HG03135 (cell line): ENCODE data around the gene CAST.

ENCODE experiments used
- ATAC-seq: cut with Tn5 transposase; IDR thresholded peaks from one replicate; pipeline ENCODE4 v1.9.1; 2021; ENCODE audit warnings: mild to moderate bottlenecking, moderate library complexity; ENCODE audit not compliant: unreplicated experiment

The CAST gene

GRCh38 chr5:96706433-96707111 is 44.4 kb downstream of the CAST start:
- no peak for ATAC-seq

DNA sequence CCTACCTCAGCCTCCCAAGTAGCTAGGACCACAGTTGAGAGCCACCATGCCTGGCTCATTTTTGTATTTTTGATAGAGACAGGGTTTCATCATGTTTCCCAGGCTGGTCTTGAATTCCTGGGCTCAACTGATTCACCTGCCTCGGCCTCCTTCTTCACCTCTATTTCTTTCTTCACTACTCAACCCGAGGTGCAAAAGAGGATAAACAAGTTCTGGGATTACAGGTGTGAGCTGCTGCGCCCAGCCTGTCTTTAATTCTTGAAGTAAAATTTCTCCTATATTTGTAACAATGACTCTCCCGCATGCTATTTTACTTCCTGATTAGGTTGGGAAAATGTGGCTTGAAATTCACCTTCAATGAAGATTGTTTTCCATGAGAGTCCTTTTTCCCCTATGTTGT is 46.4 kb downstream of the CAST start:
- no peak for ATAC-seq

DNA sequence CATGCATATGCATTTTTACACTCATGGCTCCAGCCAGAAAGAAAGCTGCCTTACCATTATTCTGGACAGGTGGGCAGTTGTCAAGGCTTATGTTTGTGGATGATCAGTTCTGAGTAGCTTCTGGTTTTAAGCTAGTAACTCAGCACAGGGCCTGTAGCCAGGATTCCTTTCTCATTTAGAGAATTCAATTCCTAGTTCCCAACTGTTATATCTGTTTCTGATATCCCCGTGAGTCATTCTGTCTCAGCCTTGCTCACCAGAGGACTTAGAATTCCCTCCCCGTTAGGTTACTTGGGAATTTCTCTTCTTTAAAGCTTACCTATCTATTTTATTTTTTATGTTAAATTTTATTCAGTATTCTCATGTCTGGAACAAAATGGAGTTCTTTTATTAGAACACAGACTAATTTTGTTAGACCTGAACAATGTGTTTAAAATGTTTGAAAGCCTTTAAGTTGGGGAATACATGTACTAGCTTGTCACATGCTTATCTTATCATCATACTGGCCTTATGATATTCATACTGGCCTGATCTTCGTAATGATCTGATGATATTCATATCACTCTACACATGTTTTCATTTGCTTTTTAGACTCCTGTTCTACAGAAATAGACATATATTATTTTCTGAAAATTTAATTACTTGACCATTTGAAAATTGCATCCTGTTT is 47.1 kb downstream of the CAST start:
- ATAC-seq, result no peak

- ATAC-seq, result no peak
Observed at GRCh38 chr5:96712100-96712746, 50.0 kb downstream of the CAST start.

DNA sequence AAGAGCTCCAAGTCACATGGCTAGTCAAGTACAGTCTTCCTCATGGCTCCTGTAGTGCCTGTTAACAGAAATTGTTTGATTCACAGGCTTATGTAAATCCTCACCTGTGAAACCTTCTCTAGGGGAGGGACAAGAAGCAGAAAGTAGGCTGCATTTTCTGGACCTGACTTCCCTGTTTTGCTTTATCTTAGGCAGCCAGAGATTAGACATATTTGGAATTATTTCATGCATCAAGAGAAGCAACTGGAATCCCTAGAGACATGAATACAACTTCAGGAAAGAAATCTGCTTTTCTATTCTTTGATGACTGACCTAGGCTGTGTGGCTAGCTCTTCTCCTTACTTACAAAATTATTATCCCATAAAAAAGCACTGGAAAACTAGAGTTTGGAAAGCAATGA is 52.3 kb downstream of the CAST start:
- no peak for ATAC-seq

DNA sequence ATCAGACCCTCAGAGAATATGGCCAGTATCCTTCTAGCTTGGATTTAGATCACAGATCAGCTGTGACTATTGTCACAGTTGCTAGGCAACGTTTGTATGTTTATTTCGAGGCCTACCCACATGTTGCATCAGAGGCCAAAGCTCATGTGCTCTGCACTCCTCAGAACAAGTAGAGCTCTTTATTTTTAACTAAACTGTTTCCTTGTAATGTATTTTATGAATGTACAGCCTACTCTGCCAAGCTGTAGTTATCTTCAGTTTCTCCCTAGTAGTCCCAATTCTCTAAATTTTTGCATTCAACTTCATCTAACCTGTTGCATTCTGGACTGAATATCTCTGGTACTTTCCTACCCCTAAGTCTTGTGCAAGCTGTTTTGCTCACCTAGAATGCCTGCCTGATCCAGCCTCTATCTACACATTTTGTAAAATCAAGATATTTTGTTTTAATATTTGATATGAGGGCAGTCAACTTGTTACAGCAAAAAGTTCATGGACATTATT is 52.8 kb downstream of the CAST start:
- peak; percentile 59 for ATAC-seq

DNA sequence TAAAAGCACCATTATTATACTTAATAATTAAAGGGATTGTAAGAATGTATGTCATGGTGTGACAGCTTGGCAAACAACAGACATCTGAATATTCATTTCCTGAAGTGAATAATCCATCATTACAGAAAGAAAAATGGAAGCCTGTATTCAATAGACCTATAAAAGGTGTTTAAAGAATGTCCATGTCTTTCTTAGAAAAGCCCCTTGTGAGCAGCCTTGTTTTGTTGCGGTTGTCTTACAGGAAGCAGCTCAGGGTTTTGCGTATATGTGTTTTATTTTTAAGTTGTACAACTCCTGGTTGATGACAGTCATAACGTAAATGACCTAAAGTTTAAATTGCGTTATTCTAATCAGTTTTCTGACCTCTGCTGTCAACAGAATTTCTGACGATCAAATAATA is 53.8 kb downstream of the CAST start:
- ATAC-seq, result no peak

DNA sequence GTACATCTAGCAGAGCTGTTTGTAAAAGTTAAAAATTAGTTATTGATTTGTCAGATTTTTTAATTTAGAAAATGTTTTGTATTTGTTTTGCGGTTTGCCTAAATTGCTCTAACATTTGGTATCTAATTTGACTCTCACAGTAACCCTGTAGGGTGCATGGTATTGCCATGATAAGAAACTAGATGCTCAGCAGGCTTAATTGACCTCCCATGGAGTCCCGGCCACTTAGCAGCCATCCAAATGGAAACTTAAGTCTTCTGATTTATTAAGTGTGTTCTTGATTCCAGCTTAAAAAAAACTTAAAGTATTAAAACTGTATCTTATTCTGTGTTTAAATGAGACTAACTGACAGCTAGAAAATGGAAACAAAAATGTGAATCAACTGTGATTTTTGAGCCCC is 54.5 kb downstream of the CAST start:
- ATAC-seq, result no peak

DNA sequence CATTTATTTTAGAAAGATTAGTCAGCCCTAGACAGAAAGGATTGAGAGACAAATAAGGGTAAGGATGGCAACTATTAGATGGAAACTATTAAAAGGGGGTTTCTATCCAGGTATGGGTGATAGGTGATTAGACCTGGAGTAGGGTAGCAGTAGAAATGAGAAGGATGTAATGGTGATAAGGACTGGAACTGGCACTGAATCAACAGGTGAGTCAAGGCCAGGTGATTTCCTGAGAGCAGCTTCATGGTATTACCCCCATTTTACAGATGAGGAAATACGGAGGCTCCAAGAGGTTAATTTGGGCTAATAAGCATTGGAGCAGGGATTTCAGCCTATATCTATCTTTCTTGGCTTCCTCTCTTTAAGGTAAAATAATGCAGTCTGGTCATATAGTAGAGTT is 55.7 kb downstream of the CAST start:
- no peak for ATAC-seq

- no peak for ATAC-seq
Observed at GRCh38 chr5:96718635-96719077, 56.5 kb downstream of the CAST start.

GRCh38 chr5:96720408-96720807 is 58.2 kb downstream of the CAST start:
- no peak for ATAC-seq

DNA sequence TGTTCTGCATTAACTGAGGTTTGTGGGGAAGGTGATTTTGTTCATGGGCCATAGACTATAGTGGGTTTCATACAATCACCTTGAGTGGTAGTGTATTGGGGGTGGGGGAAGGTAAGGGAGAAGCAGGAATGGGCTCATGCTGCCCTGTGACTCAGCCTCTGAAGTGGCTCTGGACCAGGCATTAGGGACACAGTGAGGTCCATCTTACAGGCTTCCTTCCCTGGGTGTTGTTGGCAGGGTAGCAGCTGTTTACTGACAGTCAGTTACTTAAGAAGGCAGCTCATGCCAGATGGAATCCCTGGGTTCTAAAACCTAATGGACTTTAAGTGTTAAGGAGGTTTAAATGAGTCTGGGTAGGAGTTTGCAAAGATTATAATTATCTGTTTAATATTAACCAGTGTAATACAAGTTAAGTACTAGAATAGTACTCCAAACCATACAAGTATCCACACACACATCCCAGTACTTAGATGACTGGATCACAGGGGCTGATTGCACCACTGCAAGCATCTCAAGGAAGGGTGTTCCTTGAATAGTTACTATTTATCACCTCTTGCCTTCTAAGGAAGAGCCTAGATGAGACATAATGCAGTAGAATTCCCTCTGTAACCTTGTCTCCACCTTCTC is 59.3 kb downstream of the CAST start:
- peak; percentile 53 for ATAC-seq

DNA sequence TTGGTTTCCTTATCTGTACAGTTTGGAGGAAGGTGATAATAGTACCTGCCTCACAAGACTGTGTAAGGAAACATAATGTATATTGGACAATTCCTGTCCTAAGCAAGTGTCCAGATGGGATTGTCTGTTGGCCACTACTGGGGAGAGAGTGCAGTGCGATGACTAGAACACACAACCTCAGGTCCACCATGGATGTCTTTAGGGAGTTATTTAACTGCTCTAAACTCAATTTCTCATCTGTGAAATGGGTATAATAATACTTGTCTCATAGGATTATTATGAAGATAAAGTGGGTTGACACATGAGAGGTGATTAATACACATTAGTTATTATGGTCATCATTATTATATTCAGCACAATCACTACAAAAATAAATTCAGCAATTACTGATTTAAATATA is 63.1 kb downstream of the CAST start:
- ATAC-seq, result no peak

DNA sequence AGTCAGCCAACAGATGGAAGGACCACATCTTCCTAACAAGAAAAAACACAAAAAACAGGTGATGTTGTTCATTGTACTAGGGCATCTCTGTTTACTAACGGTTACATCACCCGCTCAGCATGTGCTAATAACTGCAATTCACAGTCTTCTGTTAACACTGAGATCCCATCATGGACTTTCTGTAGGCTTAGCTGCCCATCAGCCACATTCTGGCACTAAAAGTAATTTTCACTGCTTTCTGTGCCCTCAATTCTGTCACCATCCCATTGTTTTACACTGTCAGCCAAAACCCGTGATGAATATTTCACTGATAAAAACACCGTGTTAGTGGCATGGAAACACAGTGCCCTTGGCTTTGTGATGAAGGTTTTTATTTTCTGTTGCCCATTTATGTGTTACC is 64.6 kb downstream of the CAST start:
- ATAC-seq, result no peak

DNA sequence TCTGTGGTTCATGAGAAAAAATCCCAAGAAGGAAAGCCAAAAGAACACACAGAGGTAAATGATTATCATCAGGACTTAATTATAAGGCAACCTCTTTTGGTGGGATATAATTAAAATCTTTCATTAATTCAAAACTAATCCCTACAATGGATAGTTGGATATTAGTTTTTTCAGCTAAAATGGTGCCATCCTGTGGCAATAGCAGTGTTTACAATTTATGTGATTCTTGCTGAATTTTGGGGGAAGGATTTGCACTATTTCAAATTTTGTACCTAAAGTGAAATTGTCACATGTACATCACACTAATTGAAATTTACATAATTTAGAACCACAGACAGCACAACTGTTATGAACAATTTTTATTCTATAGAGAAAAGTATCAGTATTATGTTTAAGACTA is 67.0 kb downstream of the CAST start:
- ATAC-seq, result no peak

- no peak for ATAC-seq
Observed at GRCh38 chr5:96730586-96730985, 68.4 kb downstream of the CAST start.

DNA sequence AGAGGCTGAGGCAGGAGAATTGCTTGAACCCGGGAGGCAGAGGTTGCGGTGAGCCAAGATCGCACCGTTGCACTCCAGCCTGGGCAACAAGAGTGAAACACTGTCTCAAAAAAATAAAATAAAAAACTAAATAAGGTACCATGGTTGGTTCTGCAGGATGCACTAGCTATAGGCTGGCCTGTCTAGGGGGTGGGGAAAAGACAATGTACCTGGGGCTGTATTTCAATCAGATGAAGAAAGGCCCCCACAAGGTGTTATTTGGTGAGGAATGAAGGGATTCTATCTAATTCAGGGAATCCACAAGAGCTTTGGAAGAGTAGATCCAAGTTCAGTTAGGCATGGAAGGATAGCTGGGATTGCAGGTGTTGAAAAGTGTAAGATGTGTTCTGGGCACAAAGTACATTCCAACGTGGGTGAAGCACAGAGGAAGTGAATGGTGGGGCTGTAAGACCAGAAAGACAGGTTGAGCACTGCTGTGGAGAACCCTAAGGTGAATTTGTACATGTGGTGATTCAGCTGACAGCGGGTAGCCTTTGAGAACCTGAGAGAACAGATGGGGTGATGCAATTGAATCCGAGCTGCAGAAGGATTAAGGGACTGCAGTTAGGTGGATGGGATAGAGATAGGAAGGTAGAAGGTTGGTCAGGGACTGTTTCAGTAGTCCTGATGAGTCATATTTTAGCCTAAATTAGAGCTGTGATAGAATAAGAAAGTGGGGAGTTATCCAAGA is 71.8 kb downstream of the CAST start:
- ATAC-seq, result no peak

DNA sequence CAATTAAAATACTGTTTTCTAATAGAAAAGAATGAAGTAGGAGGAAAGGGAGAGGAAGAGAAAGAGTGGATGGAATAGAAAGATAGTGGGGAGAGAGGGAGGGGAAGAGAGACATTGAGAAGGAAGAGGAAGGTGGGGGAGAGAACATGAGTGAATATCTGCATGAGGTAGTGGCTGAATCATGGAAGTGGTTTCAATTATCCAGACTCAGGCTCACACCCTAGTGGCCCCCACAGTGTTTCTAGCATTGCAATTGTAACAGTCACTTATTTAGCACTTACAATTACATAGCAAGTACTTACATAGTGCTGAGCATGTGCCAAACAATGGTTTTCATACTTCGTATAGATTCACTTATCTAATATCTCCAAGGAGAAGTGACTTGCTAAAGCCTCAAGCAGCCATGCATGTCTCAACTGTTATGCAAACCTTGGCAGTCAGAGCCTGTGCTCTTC is 72.7 kb downstream of the CAST start:
- no peak for ATAC-seq

- no peak for ATAC-seq
Observed at GRCh38 chr5:96736937-96737336, 74.8 kb downstream of the CAST start.

DNA sequence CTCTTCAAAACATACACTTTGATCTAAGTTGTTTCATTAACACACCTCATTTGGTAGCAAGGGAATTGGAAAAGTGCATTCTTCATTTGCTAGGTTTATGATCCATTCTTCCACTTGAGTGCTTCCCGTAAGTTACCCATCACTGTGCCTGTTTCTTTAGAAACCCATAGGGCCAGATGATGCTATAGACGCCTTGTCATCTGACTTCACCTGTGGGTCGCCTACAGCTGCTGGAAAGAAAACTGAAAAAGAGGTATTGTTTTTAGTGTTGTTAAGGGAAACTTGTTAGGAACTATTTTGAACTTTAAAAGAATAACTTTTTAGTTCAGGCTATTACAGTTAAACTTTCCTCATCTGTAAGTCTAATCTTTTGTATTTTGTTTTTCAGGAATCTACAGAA is 78.9 kb downstream of the CAST start:
- ATAC-seq, result no peak

GRCh38 chr5:96741891-96742309 is 79.7 kb downstream of the CAST start:
- ATAC-seq, result no peak
